Bronchial epithelial cell (primary cell): ENCODE measurements around the gene CHAT. TPM values are rescaled to one million over a fixed set of nuclear protein-coding genes. Genes with fewer than 3 reads are reported as not detected.

ENCODE experiments used
- DNase-seq: peaks from one replicate; pipeline ENCODE4 v3.0.0-alpha.2; 2010; ENCODE audit warnings: low read depth
- FAIRE-seq: peaks from 2 replicates; lab custom pipeline; 2011; peaks lifted over from hg19 to GRCh38; lab: Jason Lieb, UNC
- H3K27me3 ChIP-seq: 2 replicates; pipeline ENCODE4 v1.5.1; 2011; ENCODE audit warnings: low read length; ENCODE audit not compliant: control insufficient read depth, insufficient read depth
- H3K36me3 ChIP-seq: 2 replicates; pipeline ENCODE4 v1.5.1; 2011; ENCODE audit warnings: low read length; ENCODE audit not compliant: control insufficient read depth, insufficient read depth
- H3K4me3 ChIP-seq: 2 replicates; pipeline ENCODE4 v1.5.1; 2011; ENCODE audit warnings: mild to moderate bottlenecking, low read depth, low read length, control low read depth
- CTCF ChIP-seq: IDR thresholded peaks from 2 replicates; pipeline ENCODE4 v1.5.1; 2011; ENCODE audit warnings: mild to moderate bottlenecking, moderate library complexity, low read length, control low read depth, inconsistent platforms; ENCODE audit not compliant: insufficient read depth, severe bottlenecking
- total RNA-seq: library from RNA; depleted of rRNA; stranded (reverse); fragments of >200 nt; gene quantifications from 2 replicates; pipeline ENCODE4 v1.2.1, GENCODE V29; 2014

The CHAT gene
- total RNA-seq, 1 donor from 2014 or later, result not detected

- no peak for FAIRE-seq
- no peaks in the 10 kb centered on the region for H3K27me3 ChIP-seq
- TF ChIP-seq CTCF, result no peak
- peak; percentile 41 for DNase-seq
- no peak overlapping the region for H3K4me3 ChIP-seq
- H3K36me3 ChIP-seq, result no peaks in the 10 kb centered on the region
Measured at GRCh38 chr10:49585387-49585786, 28.4 kb upstream of the CHAT start.

- H3K27me3 ChIP-seq, result no peaks in the 10 kb centered on the region
- no peak for FAIRE-seq
- no peak for TF ChIP-seq CTCF
- no peaks in the 10 kb centered on the region for H3K36me3 ChIP-seq
- DNase-seq, result no peak
- H3K4me3 ChIP-seq, result no peak overlapping the region
Measured at GRCh38 chr10:49587981-49588380, 25.9 kb upstream of the CHAT start.

- DNase-seq (peak; percentile 52), FAIRE-seq (no peak)
- Histone ChIP-seq H3K4me3 (no peak overlapping the region), H3K27me3 (no peaks in the 10 kb centered on the region), H3K36me3 (no peaks in the 10 kb centered on the region)
- TF ChIP-seq CTCF, result peak; percentile 93
Measured at GRCh38 chr10:49592726-49593563, 20.9 kb upstream of the CHAT start.

GRCh38 chr10:49593564-49593875 is 20.3 kb upstream of the CHAT start:
- H3K4me3 ChIP-seq, result no peak overlapping the region
- no peak for FAIRE-seq
- no peak for DNase-seq
- no peaks in the 10 kb centered on the region for H3K36me3 ChIP-seq
- TF ChIP-seq CTCF, result no peak
- H3K27me3 ChIP-seq, result no peaks in the 10 kb centered on the region

GRCh38 chr10:49593998-49594397 is 19.8 kb upstream of the CHAT start:
- DNase-seq (no peak), FAIRE-seq (no peak)
- no peak for TF ChIP-seq CTCF
- Histone ChIP-seq H3K4me3 (no peak overlapping the region), H3K36me3 (no peaks in the 10 kb centered on the region), H3K27me3 (no peaks in the 10 kb centered on the region)

- Histone ChIP-seq H3K4me3 (no peak overlapping the region), H3K27me3 (no peaks in the 10 kb centered on the region), H3K36me3 (no peaks in the 10 kb centered on the region)
- FAIRE-seq, result no peak
- peak; percentile 50 for DNase-seq
- peak; percentile 82 for TF ChIP-seq CTCF
Measured at GRCh38 chr10:49594594-49594993, 19.2 kb upstream of the CHAT start.
